SK-N-SH treated with all-trans-retinoic acid at 6 μM for 48 hours (cell line): ENCODE measurements around the gene ARHGAP18.

Experiments used
- ARNTL ChIP-seq: fragments of 450-650 bp; formaldehyde crosslinking; IDR thresholded peaks from 2 replicates; pipeline ENCODE4 v1.5.0; 2020; ENCODE audit warnings: low read depth, mild to moderate bottlenecking, moderate library complexity, borderline replicate concordance
- GLIS3 ChIP-seq: fragments of 250-450 bp; sonication (Bioruptor Pico); IDR thresholded peaks from 2 replicates; pipeline ENCODE4 v1.5.0; 2020; ENCODE audit warnings: mild to moderate bottlenecking, moderate library complexity
- ISL1 ChIP-seq: fragments of 250-450 bp; sonication (Bioruptor Pico); IDR thresholded peaks from 2 replicates; pipeline ENCODE4 v2.1.2; 2022; ENCODE audit warnings: mild to moderate bottlenecking, moderate library complexity
- PPARA ChIP-seq: fragments of 250-450 bp; sonication (Bioruptor Pico); IDR thresholded peaks from 2 replicates; pipeline ENCODE4 v1.5.0; 2020; ENCODE audit warnings: mild to moderate bottlenecking, borderline replicate concordance
- RARB ChIP-seq: fragments of 250-450 bp; sonication (Bioruptor Pico); IDR thresholded peaks from 2 replicates; pipeline ENCODE4 v1.8.0; 2021; ENCODE audit warnings: mild to moderate bottlenecking, moderate library complexity
- SNAI2 ChIP-seq: fragments of 250-450 bp; sonication (Bioruptor Pico); IDR thresholded peaks from 2 replicates; pipeline ENCODE4 v1.5.0; 2020; ENCODE audit warnings: mild to moderate bottlenecking, moderate library complexity
- TOX ChIP-seq: fragments of 250-450 bp; sonication (Bioruptor Pico); IDR thresholded peaks from 2 replicates; pipeline ENCODE4 v1.8.0; 2021; ENCODE audit warnings: mild to moderate bottlenecking, moderate library complexity, borderline replicate concordance
- ZFP3 ChIP-seq: fragments of 250-450 bp; sonication (Bioruptor Pico); IDR thresholded peaks from 2 replicates; pipeline ENCODE4 v1.5.0; 2020; ENCODE audit warnings: mild to moderate bottlenecking, moderate library complexity
- ZNF70 ChIP-seq: fragments of 450-650 bp; formaldehyde crosslinking; IDR thresholded peaks from 2 replicates; pipeline ENCODE4 v1.5.0; 2020; ENCODE audit warnings: mild to moderate bottlenecking, moderate library complexity
- TF ChIP-seq, protein P1 (sequence below): fragments of 250-450 bp; sonication (Bioruptor Pico); IDR thresholded peaks from 2 replicates; pipeline ENCODE4 v1.8.0; 2020; ENCODE audit warnings: mild to moderate bottlenecking, moderate library complexity, borderline replicate concordance

- TF ChIP-seq PPARA (CRISPR knock-in tag): no peak
- no peak for TF ChIP-seq SNAI2 (CRISPR knock-in tag)
- TF ChIP-seq, protein P1, sequence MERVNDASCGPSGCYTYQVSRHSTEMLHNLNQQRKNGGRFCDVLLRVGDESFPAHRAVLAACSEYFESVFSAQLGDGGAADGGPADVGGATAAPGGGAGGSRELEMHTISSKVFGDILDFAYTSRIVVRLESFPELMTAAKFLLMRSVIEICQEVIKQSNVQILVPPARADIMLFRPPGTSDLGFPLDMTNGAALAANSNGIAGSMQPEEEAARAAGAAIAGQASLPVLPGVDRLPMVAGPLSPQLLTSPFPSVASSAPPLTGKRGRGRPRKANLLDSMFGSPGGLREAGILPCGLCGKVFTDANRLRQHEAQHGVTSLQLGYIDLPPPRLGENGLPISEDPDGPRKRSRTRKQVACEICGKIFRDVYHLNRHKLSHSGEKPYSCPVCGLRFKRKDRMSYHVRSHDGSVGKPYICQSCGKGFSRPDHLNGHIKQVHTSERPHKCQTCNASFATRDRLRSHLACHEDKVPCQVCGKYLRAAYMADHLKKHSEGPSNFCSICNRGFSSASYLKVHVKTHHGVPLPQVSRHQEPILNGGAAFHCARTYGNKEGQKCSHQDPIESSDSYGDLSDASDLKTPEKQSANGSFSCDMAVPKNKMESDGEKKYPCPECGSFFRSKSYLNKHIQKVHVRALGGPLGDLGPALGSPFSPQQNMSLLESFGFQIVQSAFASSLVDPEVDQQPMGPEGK: no peak
- no peak for TF ChIP-seq ZNF70 (CRISPR knock-in tag)
- no peak for TF ChIP-seq ISL1 (CRISPR knock-in tag)
- no peak for TF ChIP-seq TOX (CRISPR knock-in tag)
- no peak for TF ChIP-seq ZFP3
- TF ChIP-seq ARNTL (CRISPR knock-in tag): no peak
- no peak for TF ChIP-seq RARB (CRISPR knock-in tag)
- TF ChIP-seq GLIS3 (CRISPR knock-in tag): no peak
Measured at GRCh38 chr6:129635396-129636130, 74.4 kb downstream of the ARHGAP18 start.
